Measurements from ENCODE around the gene TEX22.
"Not testable (repeated sequence)": the region's sequence is repeated elsewhere in the genome, so short reads cannot be mapped to it uniquely, and the experiment has no call there.

Gene TEX22

GRCh38 chr14:105398044-105398725, at the start of gene TEX22:
TSS of gene TEX22 (plus strand) at chr14:105398538. CDS start at chr14:105399341, 803 bp downstream.
- DNase-seq: peak; percentile 80

GRCh38 chr14:105348945-105349699, 49.2 kb upstream of the TEX22 start:
- no peak for DNase-seq

- no peak for DNase-seq
Observed at GRCh38 chr14:105349992-105350391, 48.3 kb upstream of the TEX22 start.

- no peak for DNase-seq
Observed at GRCh38 chr14:105350450-105351244, 47.7 kb upstream of the TEX22 start.

GRCh38 chr14:105351410-105351809, 46.9 kb upstream of the TEX22 start:
- DNase-seq: no peak

- DNase-seq: peak; percentile 90
Observed at GRCh38 chr14:105351920-105352851, 46.2 kb upstream of the TEX22 start.

GRCh38 chr14:105353136-105353535, 45.2 kb upstream of the TEX22 start:
- DNase-seq: no peak

GRCh38 chr14:105354541-105354940, 43.8 kb upstream of the TEX22 start:
- no peak for DNase-seq

GRCh38 chr14:105355049-105355575, 43.2 kb upstream of the TEX22 start:
- DNase-seq: no peak

- no peak for DNase-seq
Observed at GRCh38 chr14:105355850-105356604, 42.3 kb upstream of the TEX22 start.

GRCh38 chr14:105356927-105357326, 41.4 kb upstream of the TEX22 start:
- DNase-seq: no peak

GRCh38 chr14:105357626-105358025, 40.7 kb upstream of the TEX22 start:
- no peak for DNase-seq

- DNase-seq: no peak
Observed at GRCh38 chr14:105358140-105358846, 40.0 kb upstream of the TEX22 start.

GRCh38 chr14:105358943-105359342, 39.4 kb upstream of the TEX22 start:
- no peak for DNase-seq

- DNase-seq: not testable (repeated sequence)
Observed at GRCh38 chr14:105361412-105361811, 36.9 kb upstream of the TEX22 start.

GRCh38 chr14:105363847-105364708, 34.3 kb upstream of the TEX22 start:
- peak; percentile 80 for DNase-seq

GRCh38 chr14:105365101-105365500, 33.2 kb upstream of the TEX22 start:
- DNase-seq: no peak

- DNase-seq: no peak
Observed at GRCh38 chr14:105365681-105366080, 32.7 kb upstream of the TEX22 start.

- DNase-seq: no peak
Observed at GRCh38 chr14:105366386-105367074, 31.8 kb upstream of the TEX22 start.
